Measurements from ENCODE around the gene OASL.

Gene OASL

DNA sequence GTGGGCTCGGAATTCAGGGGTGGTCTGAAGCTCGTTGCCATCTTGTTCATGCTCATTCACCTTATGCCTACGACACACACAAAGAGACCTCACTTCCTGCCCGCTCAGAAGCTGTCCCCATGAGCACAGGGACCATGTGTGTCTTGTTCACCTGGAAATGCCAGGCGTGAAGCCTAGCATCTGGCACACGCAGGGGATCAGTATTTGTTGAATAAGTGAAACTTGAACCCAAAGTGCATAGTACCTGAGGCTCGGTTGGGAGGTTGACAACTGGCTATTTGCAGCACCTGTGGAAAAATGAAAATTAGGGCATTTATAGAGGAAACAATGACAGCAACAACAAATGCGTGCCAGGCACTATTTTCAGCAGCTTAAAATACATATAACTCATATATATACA, 28.2 kb downstream of the OASL start:
- DNase-seq = no peak

DNA sequence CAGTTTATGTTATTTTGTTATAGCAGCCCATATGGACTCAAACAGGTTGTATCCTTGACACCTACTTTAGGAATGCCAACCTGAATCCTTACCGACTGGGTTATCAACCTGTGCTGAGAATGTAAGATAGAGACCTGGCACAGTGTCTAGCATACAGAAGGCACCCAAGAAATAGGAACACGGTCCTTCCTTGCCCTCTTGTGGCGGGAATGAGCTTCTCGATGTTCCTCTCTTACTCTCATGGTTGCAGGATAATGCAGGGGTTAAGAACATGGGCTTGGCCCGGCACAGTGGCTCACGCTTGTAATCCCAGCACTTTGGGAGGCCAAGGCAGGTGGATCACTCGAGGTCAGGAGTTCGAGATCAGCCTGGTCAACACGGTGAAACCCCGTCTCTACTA, 29.3 kb downstream of the OASL start:
- DNase-seq = no peak

DNA sequence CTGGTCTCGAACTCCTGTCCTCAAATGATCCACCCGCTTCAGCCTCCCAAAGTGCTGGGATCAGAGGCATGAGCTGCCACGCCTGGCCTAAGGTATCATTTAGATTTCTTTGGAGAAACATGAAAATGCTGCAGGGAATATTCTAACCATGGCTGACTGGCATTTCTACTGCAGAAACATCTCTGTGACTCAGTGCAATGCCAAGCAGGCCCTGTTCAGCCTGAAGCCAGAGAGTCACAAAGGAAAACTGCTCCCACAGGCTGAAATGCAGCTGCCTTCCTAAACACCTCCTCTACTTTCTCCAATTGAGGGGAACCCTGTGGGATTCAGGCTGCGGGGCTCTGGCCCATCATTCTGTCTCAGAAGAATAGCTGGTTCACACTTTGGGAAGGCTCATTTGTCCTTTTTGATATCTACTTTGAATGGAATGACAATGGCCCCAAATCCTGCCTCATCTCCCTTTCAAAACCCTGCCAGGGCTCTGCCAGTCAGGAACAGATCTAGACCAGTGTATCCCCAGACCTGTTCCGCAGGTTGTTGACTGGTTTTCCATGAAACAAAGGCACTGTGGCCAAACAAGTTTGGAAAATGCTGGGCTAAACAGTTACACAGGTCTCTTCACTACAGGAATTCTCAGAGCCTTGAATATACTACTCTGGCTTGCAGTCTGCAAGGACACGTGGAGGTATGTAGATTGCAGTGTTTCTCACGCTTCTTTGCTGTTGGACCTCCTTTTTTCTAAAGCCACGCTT, 30.5 kb downstream of the OASL start:
- DNase-seq = no peak

DNA sequence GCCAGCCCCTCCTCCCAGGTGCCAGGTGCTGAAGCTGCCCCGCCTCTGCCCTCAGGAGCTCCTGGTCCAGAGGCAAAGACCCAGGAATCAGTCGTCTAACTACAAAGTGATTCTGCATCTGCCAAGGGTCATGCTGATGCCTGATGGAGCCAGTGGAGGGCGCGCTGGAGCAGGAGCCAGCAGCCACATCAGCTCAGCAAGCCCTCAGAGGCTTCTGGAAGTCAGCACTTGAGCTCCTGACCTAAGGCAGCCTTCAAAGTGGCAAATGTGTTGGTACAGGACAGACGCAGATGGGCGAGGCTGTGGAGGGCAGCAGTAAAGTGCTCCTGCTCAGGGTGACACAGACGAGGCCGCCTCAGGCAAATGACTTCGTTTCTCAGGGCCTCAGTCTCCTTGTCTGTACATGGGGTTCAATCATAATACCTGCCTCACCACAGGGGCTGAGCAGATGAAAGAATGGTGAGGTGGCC, 33.7 kb downstream of the OASL start:
- DNase-seq = peak; percentile 69

DNA sequence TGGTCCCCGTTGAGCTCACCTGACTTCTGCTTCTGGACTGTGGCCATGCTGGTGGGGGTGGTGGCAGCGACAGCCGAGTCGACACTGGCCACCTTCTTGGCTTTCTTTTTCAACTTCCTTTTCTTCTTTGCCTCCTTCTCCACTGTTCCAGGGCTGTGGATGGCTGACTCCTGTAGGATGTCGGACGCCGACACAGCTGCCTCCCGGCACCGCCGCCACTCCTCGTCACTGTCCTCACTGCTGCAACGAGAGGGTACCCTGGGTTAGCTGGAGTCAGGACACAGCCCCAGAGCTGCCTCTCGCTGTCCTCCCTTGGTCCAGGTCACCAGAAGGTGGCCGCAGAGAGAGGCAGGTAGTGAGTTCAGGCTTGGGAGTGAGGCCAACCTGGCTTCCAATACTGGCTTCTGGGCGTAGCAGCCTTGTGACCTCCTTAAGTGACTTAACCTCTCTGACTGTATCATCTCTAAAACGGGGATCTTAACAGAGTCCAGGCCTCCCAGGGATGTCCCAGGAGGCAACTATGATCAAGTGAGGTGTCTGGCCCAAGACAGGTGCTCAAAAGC, 34.7 kb downstream of the OASL start:
- no peak for DNase-seq

DNA sequence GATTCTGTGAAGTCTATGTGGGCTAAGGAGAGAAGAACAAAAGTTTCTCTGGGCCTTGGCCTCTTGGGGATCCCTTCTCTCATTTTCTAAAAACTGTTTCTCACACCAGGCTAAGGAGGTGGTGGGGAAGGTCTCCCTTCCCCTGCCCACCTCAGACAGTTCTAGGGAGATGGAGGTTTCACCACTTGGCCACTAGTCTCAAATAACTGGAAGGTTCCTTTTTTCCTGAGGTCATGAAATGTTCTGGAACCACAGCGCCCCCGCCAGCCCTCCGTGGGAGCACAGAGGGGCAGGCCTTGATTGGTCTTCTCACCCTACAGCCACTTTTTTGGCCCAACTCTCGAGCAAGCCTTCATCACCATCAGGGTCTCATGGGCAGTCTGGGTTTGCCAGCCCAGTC, 35.4 kb downstream of the OASL start:
- no peak for DNase-seq

DNA sequence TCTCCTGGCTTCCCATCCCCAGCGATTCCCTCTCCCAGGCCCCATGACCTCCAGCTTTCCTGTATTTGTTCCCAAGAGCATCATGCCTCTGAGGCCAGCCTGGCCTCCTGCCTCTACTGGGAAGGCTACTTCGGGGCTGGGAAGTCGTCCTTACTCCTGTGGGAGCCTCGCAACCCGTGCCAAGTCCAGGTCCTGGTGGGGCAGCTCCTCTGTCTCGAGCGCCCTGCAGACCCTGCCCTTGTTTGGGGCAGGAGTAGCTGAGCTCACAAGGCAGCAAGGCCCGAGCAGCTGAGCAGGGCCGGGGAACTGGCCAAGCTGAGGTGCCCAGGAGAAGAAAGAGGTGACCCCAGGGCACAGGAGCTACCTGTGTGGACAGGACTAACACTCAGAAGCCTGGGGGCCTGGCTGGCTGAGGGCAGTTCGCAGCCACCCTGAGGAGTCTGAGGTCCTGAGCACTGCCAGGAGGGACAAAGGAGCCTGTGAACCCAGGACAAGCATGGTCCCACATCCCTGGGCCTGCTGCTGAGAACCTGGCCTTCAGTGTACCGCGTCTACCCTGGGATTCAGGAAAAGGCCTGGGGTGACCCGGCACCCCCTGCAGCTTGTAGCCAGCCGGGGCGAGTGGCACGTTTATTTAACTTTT, 37.1 kb downstream of the OASL start:
- DNase-seq = no peak

DNA sequence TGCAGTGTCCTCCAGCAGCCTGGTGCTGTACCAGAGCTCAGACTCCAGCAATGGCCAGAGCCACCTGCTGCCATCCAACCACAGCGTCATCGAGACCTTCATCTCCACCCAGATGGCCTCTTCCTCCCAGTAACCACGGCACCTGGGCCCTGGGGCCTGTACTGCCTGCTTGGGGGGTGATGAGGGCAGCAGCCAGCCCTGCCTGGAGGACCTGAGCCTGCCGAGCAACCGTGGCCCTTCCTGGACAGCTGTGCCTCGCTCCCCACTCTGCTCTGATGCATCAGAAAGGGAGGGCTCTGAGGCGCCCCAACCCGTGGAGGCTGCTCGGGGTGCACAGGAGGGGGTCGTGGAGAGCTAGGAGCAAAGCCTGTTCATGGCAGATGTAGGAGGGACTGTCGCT, 38.0 kb downstream of the OASL start:
- no peak for DNase-seq

DNA sequence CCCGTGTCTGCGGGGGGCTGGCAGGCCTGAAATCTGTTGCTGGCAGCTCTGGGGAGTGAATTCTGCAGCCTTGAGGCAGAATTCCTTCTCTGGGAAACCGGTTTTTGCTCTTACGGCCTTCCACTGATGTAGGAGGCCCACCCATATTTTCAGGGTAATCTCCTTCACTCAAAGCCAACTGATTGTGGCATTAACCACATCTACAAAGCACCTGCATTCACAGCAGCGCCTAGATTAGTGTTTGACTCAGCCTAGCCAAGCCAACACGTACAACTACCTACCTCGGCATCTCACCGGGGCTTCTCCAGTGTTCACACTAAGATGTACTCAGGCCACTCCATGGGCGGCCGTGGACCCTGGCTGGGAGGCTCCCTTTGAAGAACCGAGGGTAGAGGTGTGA, 38.5 kb downstream of the OASL start:
- DNase-seq = no peak

DNA sequence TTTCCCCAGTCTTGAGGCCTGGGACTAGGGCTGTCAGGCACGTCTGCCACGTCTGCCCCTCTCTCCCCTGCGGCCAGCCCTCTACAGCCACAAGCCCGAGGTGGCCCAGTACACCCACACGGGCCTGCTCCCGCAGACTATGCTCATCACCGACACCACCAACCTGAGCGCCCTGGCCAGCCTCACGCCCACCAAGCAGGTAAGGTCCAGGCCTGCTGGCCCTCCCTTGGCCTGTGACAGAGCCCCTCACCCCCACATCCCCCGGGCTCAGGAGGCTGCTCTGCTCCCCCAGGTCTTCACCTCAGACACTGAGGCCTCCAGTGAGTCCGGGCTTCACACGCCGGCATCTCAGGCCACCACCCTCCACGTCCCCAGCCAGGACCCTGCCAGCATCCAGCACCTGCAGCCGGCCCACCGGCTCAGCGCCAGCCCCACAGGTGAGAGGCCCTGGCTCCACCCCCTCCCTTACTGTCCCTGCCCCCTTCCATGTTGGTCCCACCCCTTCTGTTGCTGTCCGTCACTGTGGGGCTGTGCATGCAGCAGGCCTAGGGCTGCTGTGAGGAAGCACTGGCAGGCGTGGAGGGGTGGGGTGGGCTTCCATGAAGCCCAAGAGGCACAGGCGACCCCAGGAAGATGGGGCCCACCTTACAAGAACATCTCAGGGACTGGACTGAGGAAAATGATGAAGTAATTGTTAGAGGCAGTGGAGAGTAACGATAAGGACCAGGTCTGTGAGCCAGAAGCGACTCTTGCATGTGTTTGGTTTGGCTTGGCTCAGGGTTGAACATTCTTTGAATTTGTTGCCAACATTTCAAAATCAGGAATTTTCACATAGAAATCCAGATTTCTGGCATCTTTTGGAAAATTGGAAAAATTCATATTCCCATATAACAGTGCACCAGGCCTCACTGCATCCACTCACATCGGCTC, 39.6 kb downstream of the OASL start:
- DNase-seq = no peak

DNA sequence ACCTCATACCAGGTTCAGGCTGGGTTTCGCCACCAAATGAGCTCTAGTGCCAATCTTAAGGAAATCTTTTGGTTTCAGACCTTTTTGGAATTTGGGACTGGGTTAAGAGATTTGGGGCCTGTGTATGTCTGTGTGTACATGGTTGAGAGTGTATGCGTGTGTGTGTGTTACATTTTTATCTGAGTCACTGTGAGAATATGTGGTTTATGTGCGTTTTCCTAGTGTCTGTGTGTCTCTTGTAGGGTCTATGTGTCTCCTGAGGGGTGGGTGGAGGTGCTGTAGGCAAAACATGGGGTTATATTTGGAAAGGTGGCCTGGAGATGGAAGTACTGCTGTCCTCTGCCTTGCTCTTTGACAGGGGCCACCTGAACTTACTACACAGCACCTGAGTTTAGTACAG, 40.6 kb downstream of the OASL start:
- no peak for DNase-seq

DNA sequence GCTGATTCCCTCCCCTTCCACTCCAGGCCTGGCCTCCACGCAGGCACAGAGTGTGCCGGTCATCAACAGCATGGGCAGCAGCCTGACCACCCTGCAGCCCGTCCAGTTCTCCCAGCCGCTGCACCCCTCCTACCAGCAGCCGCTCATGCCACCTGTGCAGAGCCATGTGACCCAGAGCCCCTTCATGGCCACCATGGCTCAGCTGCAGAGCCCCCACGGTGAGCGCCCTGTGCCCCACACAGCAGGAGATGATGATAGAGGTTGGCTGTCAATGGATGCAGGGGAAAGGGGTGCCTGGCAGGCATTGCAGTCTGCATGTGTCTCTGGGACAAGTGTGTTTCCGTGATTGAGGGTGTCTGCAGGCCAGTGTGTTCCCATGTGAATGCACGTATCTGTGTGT, 41.6 kb downstream of the OASL start:
- no peak for DNase-seq

DNA sequence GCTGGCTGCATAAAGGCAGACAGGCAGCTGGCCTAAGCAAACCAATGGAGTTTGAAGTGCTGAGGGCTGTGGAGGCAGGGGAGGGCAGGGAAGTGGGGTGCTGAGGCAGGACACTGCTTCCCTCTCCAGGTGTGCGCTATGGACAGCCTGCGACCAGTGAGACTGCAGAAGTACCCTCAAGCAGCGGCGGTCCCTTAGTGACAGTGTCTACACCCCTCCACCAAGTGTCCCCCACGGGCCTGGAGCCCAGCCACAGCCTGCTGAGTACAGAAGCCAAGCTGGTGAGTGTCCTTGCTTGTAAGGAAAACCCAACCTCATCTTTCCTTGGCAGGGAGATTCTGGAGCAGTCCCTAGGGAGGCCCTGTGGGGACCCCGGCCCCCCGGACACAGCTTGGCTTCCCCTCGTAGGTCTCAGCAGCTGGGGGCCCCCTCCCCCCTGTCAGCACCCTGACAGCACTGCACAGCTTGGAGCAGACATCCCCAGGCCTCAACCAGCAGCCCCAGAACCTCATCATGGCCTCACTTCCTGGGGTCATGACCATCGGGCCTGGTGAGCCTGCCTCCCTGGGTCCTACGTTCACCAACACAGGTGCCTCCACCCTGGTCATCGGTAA, 42.8 kb downstream of the OASL start:
- DNase-seq = no peak

DNA sequence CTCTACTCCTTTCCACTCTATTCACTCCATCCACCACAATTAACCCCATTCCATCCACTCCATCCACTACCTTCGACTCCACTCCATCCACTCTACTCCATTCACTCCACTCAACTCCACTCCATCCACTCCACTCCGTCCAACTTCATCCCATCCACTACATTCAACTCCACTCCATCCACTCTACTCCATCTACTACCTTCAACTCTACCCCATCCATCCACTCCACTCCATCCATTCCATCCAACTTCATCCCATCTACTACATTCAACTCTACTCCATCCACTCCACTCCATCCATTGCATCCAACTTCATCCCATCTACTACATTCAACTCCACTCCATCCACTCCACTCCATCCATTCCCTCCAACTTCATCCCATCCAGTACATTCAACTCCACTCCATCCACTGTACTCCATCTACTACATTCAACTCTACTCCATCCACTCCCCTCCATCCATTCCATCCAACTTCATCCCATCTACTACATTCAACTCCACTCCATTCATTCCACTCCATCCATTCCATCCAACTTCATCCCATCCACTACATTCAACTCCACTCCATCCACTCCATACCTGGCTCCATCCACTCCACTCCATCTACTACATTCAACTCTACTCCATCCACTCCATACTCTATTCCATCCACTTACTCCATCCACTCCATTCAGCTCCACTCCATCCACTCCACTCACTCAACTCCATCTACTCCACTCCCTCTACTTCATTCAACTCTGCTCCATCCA, 44.3 kb downstream of the OASL start:
- DNase-seq = no peak

DNA sequence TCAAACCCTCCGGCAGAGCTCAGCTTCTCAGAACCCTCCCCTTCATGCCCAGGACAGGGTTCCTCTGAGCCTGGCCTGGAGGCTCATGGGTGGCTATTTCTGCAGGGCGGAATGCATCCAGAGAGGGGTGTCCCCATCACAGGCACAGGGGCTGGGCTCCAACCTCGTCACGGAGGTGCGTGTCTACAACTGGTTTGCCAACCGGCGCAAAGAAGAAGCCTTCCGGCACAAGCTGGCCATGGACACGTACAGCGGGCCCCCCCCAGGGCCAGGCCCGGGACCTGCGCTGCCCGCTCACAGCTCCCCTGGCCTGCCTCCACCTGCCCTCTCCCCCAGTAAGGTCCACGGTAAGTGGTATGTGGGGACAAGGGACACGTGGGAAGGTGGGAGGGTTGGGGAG, 45.0 kb downstream of the OASL start:
- DNase-seq = no peak

DNA sequence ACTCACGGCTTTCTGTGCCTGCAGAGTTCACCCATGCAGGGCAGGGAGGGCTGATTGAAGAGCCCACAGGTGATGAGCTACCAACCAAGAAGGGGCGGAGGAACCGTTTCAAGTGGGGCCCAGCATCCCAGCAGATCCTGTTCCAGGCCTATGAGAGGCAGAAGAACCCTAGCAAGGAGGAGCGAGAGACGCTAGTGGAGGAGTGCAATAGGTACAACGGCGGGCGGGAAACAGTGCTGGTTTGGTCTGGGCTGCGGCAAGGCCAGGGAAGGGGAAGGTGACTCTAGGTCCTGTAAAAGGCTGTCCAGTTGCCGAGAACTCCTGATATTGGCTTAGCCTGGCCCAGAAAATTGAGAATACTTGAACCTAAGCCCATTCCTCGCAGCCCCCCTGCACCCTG, 45.5 kb downstream of the OASL start:
- DNase-seq = no peak

DNA sequence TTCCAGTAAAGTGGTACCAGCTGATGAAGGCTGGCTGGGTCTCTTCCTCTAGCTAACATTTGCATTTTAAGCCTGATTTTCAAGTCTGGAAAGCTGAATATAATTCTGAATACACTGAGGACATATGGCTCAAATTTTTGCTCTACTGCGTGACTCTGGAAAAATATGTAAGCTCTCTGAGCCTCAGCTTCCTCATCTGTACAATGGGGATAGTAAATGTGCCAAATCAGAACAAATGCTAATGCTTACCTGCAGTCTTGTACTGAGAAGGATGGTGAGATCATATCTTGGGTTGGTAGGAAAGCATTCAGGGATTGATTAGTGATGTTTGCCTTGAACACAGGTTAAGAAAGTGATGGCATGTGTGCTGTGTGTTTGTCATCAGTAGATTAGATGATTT, 46.1 kb downstream of the OASL start:
- no peak for DNase-seq

DNA sequence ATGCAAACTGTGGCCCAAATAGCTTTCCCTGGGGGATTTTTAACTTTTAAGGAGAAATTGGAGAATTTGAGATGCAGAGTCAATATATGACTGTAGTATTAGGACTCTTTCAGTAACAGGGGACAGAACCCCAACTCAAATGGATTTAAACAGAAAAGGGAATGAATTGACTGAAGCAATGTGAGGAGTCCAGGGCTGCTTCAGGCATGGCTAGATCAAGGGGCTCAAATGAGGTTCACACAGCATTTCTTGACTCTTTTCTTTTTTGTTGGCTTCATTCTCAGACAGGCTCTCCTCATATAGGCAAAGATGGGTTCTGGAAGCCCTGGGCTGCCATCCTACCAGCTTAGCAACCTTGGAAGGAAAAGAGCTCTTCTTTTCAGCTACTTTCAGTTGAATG, 47.1 kb downstream of the OASL start:
- DNase-seq = no peak

DNA sequence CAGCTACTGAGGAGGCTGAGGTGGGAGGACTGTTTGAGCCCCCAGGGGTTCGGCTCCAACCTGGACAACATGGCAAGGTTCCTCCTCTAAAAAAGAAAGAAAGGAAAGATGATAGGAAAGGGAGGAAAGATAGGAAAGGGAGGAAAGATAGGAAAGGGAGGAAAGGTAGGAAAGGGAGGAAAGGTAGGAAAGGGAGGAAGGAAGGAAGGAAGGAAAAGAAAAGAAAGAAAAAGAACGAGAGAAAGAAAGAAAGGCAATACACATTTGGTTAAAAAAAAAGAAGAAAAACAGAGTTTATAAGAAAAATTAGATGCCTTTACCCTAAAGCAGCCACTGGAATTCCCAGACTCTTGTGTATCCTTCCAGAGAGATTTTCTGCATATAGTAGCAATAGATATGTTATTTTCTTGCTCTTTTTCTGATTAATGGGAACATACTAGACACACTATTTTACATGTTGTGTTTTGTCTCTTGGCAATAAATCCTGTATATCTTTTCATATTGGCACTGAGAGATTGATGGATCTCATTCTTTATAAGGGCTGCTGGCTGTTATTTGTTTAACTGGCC, 48.5 kb downstream of the OASL start:
- DNase-seq = no peak

DNA sequence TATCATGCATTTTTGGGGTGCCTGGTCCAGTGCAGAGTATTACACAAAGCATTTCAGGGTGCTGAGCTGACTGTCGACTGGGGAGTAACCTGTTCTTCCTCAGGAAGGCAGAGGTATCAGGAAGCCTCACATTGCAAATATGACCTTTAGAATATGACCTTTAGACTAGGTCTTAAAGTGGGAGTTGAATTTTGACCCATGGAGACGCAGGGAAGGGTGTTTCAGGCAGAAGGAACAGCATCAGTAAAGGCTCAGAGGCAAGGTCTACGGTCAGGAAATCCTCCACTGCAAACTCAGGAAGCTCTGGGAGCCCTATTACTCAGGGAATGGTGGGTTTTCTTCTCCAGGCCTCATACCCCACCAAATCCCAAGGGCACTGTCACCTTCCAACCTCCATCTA, 49.4 kb downstream of the OASL start:
- no peak for DNase-seq

DNA sequence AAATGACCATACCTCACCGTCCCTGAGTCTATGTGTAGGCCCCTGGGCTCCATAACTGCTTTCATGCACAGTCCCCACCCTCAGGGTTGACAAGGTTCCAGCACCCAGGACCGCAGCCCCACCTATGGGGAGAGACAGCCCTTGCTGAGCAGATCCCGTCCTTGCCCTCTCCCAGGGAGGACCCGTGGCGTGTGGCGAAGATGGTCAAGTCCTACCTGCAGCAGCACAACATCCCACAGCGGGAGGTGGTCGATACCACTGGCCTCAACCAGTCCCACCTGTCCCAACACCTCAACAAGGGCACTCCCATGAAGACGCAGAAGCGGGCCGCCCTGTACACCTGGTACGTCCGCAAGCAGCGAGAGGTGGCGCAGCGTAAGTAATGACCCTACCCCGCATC, 50.4 kb downstream of the OASL start:
- no peak for DNase-seq

DNA sequence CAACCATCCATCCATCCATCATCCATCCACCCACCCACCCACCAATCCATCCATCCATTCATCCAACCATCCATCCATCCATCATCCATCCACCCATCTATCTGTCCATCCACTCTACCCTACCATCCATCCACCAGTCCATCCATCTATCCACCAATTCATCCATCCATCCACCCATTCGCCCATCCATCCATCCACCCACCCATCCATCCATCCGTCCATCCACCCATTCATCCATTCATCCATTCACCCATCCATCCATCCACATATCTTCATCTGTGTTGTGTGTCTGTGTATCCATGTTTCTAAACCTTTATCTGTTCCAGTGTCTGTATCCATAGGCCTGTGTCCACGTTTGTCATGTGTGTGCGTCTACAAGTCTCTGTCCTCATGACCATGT, 50.8 kb downstream of the OASL start:
- DNase-seq = no peak
